H9 (cell line): ENCODE data around the gene FBXL7. TPM values are rescaled to one million over a fixed set of nuclear protein-coding genes. Genes with fewer than 3 reads are reported as not detected.

Experiments
- DNase-seq: peaks from one replicate; pipeline ENCODE4 v3.0.0-alpha.2; 2017
- H2AFZ ChIP-seq: one replicate; pipeline ENCODE4 v1.6.1; 2013; ENCODE audit warnings: mild to moderate bottlenecking, low read length, control low read depth, moderate library complexity
- H2AK5ac ChIP-seq: 2 replicates; pipeline ENCODE4 v1.6.1; 2013; ENCODE audit warnings: low read length, control low read depth, mixed read lengths; ENCODE audit not compliant: insufficient read length
- H2BK120ac ChIP-seq: one replicate; pipeline ENCODE4 v1.6.1; 2013; ENCODE audit warnings: low read depth, mild to moderate bottlenecking, low read length, control low read depth, inconsistent platforms; ENCODE audit not compliant: poor library complexity, severe bottlenecking
- H2BK12ac ChIP-seq: 2 replicates; pipeline ENCODE4 v1.6.1; 2013; ENCODE audit warnings: low read length, control low read depth, mixed read lengths, low read depth; ENCODE audit not compliant: insufficient read length
- H2BK15ac ChIP-seq: 2 replicates; pipeline ENCODE4 v1.6.1; 2013; ENCODE audit warnings: low read depth, low read length, control low read depth
- H2BK20ac ChIP-seq: one replicate; pipeline ENCODE4 v1.6.1; 2013; ENCODE audit warnings: low read depth, mild to moderate bottlenecking, low read length, control low read depth, inconsistent platforms; ENCODE audit not compliant: poor library complexity, severe bottlenecking
- H2BK5ac ChIP-seq: 2 replicates; pipeline ENCODE4 v1.6.1; 2013; ENCODE audit warnings: low read length, control low read depth, mixed read lengths; ENCODE audit not compliant: insufficient read length
- H3K14ac ChIP-seq: 2 replicates; pipeline ENCODE4 v1.6.1; 2013; ENCODE audit warnings: low read length, control low read depth; ENCODE audit not compliant: insufficient read depth
- H3K18ac ChIP-seq: 2 replicates; pipeline ENCODE4 v1.6.1; 2013; ENCODE audit warnings: low read depth, mild to moderate bottlenecking, mixed read lengths, low read length, control low read depth; ENCODE audit not compliant: insufficient read length
- H3K23ac ChIP-seq: 2 replicates; pipeline ENCODE4 v1.6.1; 2013; ENCODE audit warnings: low read length, control low read depth, mixed read lengths, low read depth; ENCODE audit not compliant: insufficient read length
- H3K23me2 ChIP-seq: 2 replicates; pipeline ENCODE4 v1.6.1; 2013; ENCODE audit warnings: low read depth, mild to moderate bottlenecking, mixed read lengths, low read length, control low read depth; ENCODE audit not compliant: insufficient read length, poor library complexity, severe bottlenecking
- H3K27ac ChIP-seq: 2 replicates; pipeline ENCODE4 v1.5.1; 2013; ENCODE audit warnings: low read length, control low read depth, mixed read lengths, low read depth; ENCODE audit not compliant: insufficient read length
- H3K27me3 ChIP-seq: 2 replicates; pipeline ENCODE4 v1.6.1; 2013; ENCODE audit warnings: low read length, control low read depth, inconsistent platforms; ENCODE audit not compliant: insufficient read depth
- H3K4ac ChIP-seq: 2 replicates; pipeline ENCODE4 v1.6.1; 2013; ENCODE audit warnings: low read depth, mild to moderate bottlenecking, control low read depth, inconsistent platforms, low read length, moderate library complexity
- H3K4me1 ChIP-seq: 2 replicates; pipeline ENCODE4 v1.6.1; 2013; ENCODE audit warnings: low read length, control low read depth, inconsistent platforms; ENCODE audit not compliant: insufficient read depth
- H3K4me2 ChIP-seq: 2 replicates; pipeline ENCODE4 v1.6.1; 2013; ENCODE audit warnings: low read length, control low read depth, mixed read lengths; ENCODE audit not compliant: insufficient read length, insufficient read depth
- H3K56ac ChIP-seq: 2 replicates; pipeline ENCODE4 v1.6.1; 2013; ENCODE audit warnings: low read depth, mild to moderate bottlenecking, mixed read lengths, low read length, control low read depth; ENCODE audit not compliant: insufficient read length
- H3K79me1 ChIP-seq: 2 replicates; pipeline ENCODE4 v1.6.1; 2013; ENCODE audit warnings: low read depth, mild to moderate bottlenecking, moderate library complexity, low read length, control low read depth, inconsistent platforms; ENCODE audit not compliant: insufficient read depth, poor library complexity, severe bottlenecking
- H3K79me2 ChIP-seq: 2 replicates; pipeline ENCODE4 v1.6.1; 2013; ENCODE audit warnings: low read length, control low read depth, inconsistent platforms; ENCODE audit not compliant: insufficient read depth
- H3K9ac ChIP-seq: 2 replicates; pipeline ENCODE4 v1.6.1; 2013; ENCODE audit warnings: low read length, control low read depth, mixed read lengths; ENCODE audit not compliant: insufficient read length; ENCODE audit errors: extremely low read depth
- H3K9me3 ChIP-seq: one replicate; pipeline ENCODE4 v1.6.1; 2013; ENCODE audit warnings: low read depth, low read length, inconsistent platforms; ENCODE audit not compliant: control insufficient read depth
- H3T11ph ChIP-seq: one replicate; pipeline ENCODE4 v1.6.1; 2013; ENCODE audit warnings: mild to moderate bottlenecking, low read length, control low read depth, inconsistent platforms
- H4K20me1 ChIP-seq: one replicate; pipeline ENCODE4 v1.6.1; 2013; ENCODE audit not compliant: control insufficient read depth, insufficient read length, insufficient read depth
- H4K5ac ChIP-seq: 2 replicates; pipeline ENCODE4 v1.6.1; 2013; ENCODE audit warnings: low read depth, mild to moderate bottlenecking, mixed read lengths, low read length, control low read depth; ENCODE audit not compliant: insufficient read length
- H4K8ac ChIP-seq: replicated peaks from 2 replicates; pipeline ENCODE4 v1.6.1; 2013; ENCODE audit warnings: low read length, control low read depth, mixed read lengths, low read depth; ENCODE audit not compliant: insufficient read length
- H4K91ac ChIP-seq: 2 replicates; pipeline ENCODE4 v1.6.1; 2013; ENCODE audit warnings: low read depth, mild to moderate bottlenecking, moderate library complexity, mixed read lengths, low read length, control low read depth; ENCODE audit not compliant: insufficient read length
- H3K27ac Mint-ChIP-seq, 3 experiments: 2 replicates in 2 of 3; 3 replicates in 1 of 3; pipeline ENCODE4 v1.8.0; 2020 to 2021; ENCODE audit warnings: mixed read lengths in 3 of 3, mild to moderate bottlenecking in 1 of 3, moderate library complexity in 1 of 3
- H3K27me3 Mint-ChIP-seq: 2 replicates; pipeline ENCODE4 v1.8.0; 2021; ENCODE audit warnings: low read depth, mild to moderate bottlenecking, moderate library complexity, mixed read lengths
- H3K36me3 Mint-ChIP-seq, 3 experiments: 2 replicates in 2 of 3; 3 replicates in 1 of 3; pipeline ENCODE4 v1.8.0; 2020 to 2021; ENCODE audit warnings: low read depth in 3 of 3, mixed read lengths in 3 of 3; ENCODE audit not compliant: insufficient read depth in 1 of 3
- H3K4me1 Mint-ChIP-seq, 2 experiments: 2 replicates each; pipeline ENCODE4 v1.8.0; 2020; ENCODE audit warnings: mixed read lengths in 2 of 2
- H3K4me3 Mint-ChIP-seq, 2 experiments: 2 replicates in 1 of 2; 3 replicates in 1 of 2; pipeline ENCODE4 v1.8.0; 2020 to 2021; ENCODE audit warnings: mild to moderate bottlenecking in 2 of 2, mixed read lengths in 2 of 2, moderate library complexity in 1 of 2
- H3K9me3 Mint-ChIP-seq, 2 experiments: 2 replicates in 1 of 2; 3 replicates in 1 of 2; pipeline ENCODE4 v1.8.0; 2020; ENCODE audit warnings: mild to moderate bottlenecking in 2 of 2, mixed read lengths in 2 of 2, moderate library complexity in 1 of 2
- CTCF ChIP-seq: fragments of 200-600 bp; sonication (generic); conservative IDR thresholded peaks from 3 replicates; pipeline ENCODE4 v1.8.0; 2021; ENCODE audit warnings: antibody characterized with exemption, mild to moderate bottlenecking
- WGBS: extraction: QIAGEN DNeasy Blood & Tissue Kit; methylation state at CpG from one replicate; pipeline ENCODE4 v1.1.7; 2013; ENCODE audit warnings: missing lambda C conversion rate, low lambda C conversion rate, mixed read lengths; ENCODE audit not compliant: insufficient read length; ENCODE audit errors: extremely low coverage; 5-methylcytosine and 5-hydroxymethylcytosine counted together
- total RNA-seq: library from RNA; stranded (reverse); gene quantifications from 2 replicates; pipeline ENCODE4 v1.2.1, GENCODE V29; 2021

FBXL7 gene
- total RNA-seq, 1 experiment from 2014 or later = 14.6 TPM

GRCh38 chr5:15682566-15682965 is 182.6 kb downstream of the FBXL7 start:
- Histone ChIP-seq H3K4ac (no peak overlapping the region), H3K18ac (no peak overlapping the region), H3K79me2 (no peaks in the 10 kb centered on the region; the same call in 1 of the 2 replicates), H4K5ac (no peak overlapping the region), H3K79me1 (no peaks in the 10 kb centered on the region), H3K9ac (no peak overlapping the region), H3T11ph (no peak overlapping the region), H2BK20ac (no peak overlapping the region), H2BK15ac (no peak overlapping the region), H2BK5ac (no peak overlapping the region), H3K23me2 (no peaks in the 10 kb centered on the region), H3K4me2 (no peak overlapping the region), H3K27ac (no peak overlapping the region), H2AK5ac (no peak overlapping the region), H4K91ac (no peak overlapping the region), H3K23ac (no peak overlapping the region), H2BK120ac (no peak overlapping the region), H3K14ac (no peak overlapping the region), H2BK12ac (no peak overlapping the region), H3K27me3 (no peaks in the 10 kb centered on the region), H4K8ac (no peak overlapping the region), H3K4me1 (peaks cover 5% of the 10 kb centered on the region; the same call in 1 of the 2 replicates), H4K20me1 (no peaks in the 10 kb centered on the region), H3K56ac (no peak overlapping the region), H3K9me3 (no peaks in the 10 kb centered on the region), H2AFZ (no peak overlapping the region)
- no peaks in the 10 kb centered on the region for H3K27me3 Mint-ChIP-seq
- no CpG with 5 or more reads among the region's 1 CpG for WGBS
- H3K4me3 Mint-ChIP-seq = no peak overlapping the region
- no peak for DNase-seq
- H3K36me3 Mint-ChIP-seq = no peaks in the 10 kb centered on the region
- peaks cover 20 to 27% of the 10 kb centered on the region in 2 experiments for H3K4me1 Mint-ChIP-seq
- TF ChIP-seq CTCF = no peak
- H3K9me3 Mint-ChIP-seq = no peaks in the 10 kb centered on the region
- H3K27ac Mint-ChIP-seq = no peak overlapping the region
